ENCODE data around the gene ADAP2. TPM values are rescaled to one million over a fixed set of nuclear protein-coding genes. Genes with fewer than 3 reads are reported as not detected.
A peak's percentile ranks its signal among the peaks of the same experiment; 100 is the strongest.

ADAP2 gene
- total RNA-seq, 2 donors from 2014 or later, result 2.1 TPM; not detected in 1

GRCh38 chr17:31007695-31008373, 86.1 kb downstream of the ADAP2 start:
- Mint-ChIP-seq H3K27me3 (no peaks in the 10 kb centered on the region), H3K9me3 (no peaks in the 10 kb centered on the region), H3K27ac (peak overlapping the region; percentile 94), H3K4me1 (peaks cover 8% of the 10 kb centered on the region), H3K4me3 (peak overlapping the region; percentile 96), H3K36me3 (ENCODE audit: low read depth) (no peaks in the 10 kb centered on the region)
- no peak for ATAC-seq (replicated peaks)

GRCh38 chr17:31008374-31009041, 86.8 kb downstream of the ADAP2 start:
- H3K36me3 Mint-ChIP-seq (ENCODE audit: low read depth), result no peaks in the 10 kb centered on the region
- no peaks in the 10 kb centered on the region for H3K9me3 Mint-ChIP-seq
- peak overlapping the region; percentile 94 for H3K27ac Mint-ChIP-seq
- H3K27me3 Mint-ChIP-seq, result no peaks in the 10 kb centered on the region
- peak; percentile 88 for ATAC-seq (replicated peaks)
- peak overlapping the region; percentile 96 for H3K4me3 Mint-ChIP-seq
- peaks cover 8% of the 10 kb centered on the region for H3K4me1 Mint-ChIP-seq

Other genes starting within 250 kb of the ADAP2 start
- gene CRLF3, start 97.3 kb upstream of the ADAP2 start, total RNA-seq, result 10 to 100 TPM; 42.9 to 55.4 TPM
- 10 to 100 TPM; 35.8 to 38.6 TPM for gene ATAD5, start 90.0 kb upstream of the ADAP2 start, total RNA-seq
- gene TEFM, start 15.7 kb upstream of the ADAP2 start, total RNA-seq, result 10 to 100 TPM in 1 of 2 donors, 1 to 10 TPM in 1; 7.7 to 12.0 TPM
- 1 to 10 TPM; 4.0 to 4.4 TPM for gene RNF135, start 49.1 kb downstream of the ADAP2 start, total RNA-seq
- 10 to 100 TPM; 27.6 to 44.4 TPM for gene NF1, start 173.0 kb downstream of the ADAP2 start, total RNA-seq